ENCODE measurements around the gene PAPPA.

The PAPPA gene

GRCh38 chr9:116153765-116154333 is at the start of gene PAPPA:
TSS of gene PAPPA (plus strand) at chr9:116153791. CDS start at chr9:116154173, 382 bp downstream.
- DNase-seq (ENCODE audit: low read depth), result no peak

GRCh38 chr9:116103976-116104820 is 49.4 kb upstream of the PAPPA start:
- no peak for DNase-seq (ENCODE audit: low read depth)

- no peak for DNase-seq (ENCODE audit: low read depth)
Observed at GRCh38 chr9:116112236-116112635, 41.4 kb upstream of the PAPPA start.

- peak; percentile 50 for DNase-seq (ENCODE audit: low read depth)
Observed at GRCh38 chr9:116115761-116116353, 37.7 kb upstream of the PAPPA start.

GRCh38 chr9:116116393-116116792 is 37.2 kb upstream of the PAPPA start:
- DNase-seq (ENCODE audit: low read depth), result no peak

GRCh38 chr9:116123171-116123570 is 30.4 kb upstream of the PAPPA start:
- DNase-seq (ENCODE audit: low read depth), result no peak

GRCh38 chr9:116124472-116125040 is 29.0 kb upstream of the PAPPA start:
- peak; percentile 43 for DNase-seq (ENCODE audit: low read depth)

GRCh38 chr9:116133163-116133562 is 20.4 kb upstream of the PAPPA start:
- no peak for DNase-seq (ENCODE audit: low read depth)

GRCh38 chr9:116134975-116135374 is 18.6 kb upstream of the PAPPA start:
- no peak for DNase-seq (ENCODE audit: low read depth)

GRCh38 chr9:116137010-116137409 is 16.6 kb upstream of the PAPPA start:
- DNase-seq (ENCODE audit: low read depth), result no peak

GRCh38 chr9:116137581-116137980 is 16.0 kb upstream of the PAPPA start:
- no peak for DNase-seq (ENCODE audit: low read depth)

- DNase-seq (ENCODE audit: low read depth), result no peak
Observed at GRCh38 chr9:116141864-116142561, 11.6 kb upstream of the PAPPA start.

- DNase-seq (ENCODE audit: low read depth), result no peak
Observed at GRCh38 chr9:116142706-116143492, 10.7 kb upstream of the PAPPA start.

GRCh38 chr9:116144038-116144437 is 9.6 kb upstream of the PAPPA start:
- DNase-seq (ENCODE audit: low read depth), result no peak

- no peak for DNase-seq (ENCODE audit: low read depth)
Observed at GRCh38 chr9:116144555-116144954, 9.0 kb upstream of the PAPPA start.

GRCh38 chr9:116145036-116145435 is 8.6 kb upstream of the PAPPA start:
- DNase-seq (ENCODE audit: low read depth), result no peak

- DNase-seq (ENCODE audit: low read depth), result no peak
Observed at GRCh38 chr9:116147821-116148220, 5.8 kb upstream of the PAPPA start.

GRCh38 chr9:116149844-116150243 is 3.7 kb upstream of the PAPPA start:
- no peak for DNase-seq (ENCODE audit: low read depth)

- DNase-seq (ENCODE audit: low read depth), result no peak
Observed at GRCh38 chr9:116151199-116151598, 2.4 kb upstream of the PAPPA start.

- DNase-seq (ENCODE audit: low read depth), result no peak
Observed at GRCh38 chr9:116151966-116152381, 1.6 kb upstream of the PAPPA start.

GRCh38 chr9:116152390-116152789 is 1.2 kb upstream of the PAPPA start:
- no peak for DNase-seq (ENCODE audit: low read depth)
